ENCODE data around the gene FBXO10.

FBXO10 gene

GRCh38 chr9:37531699-37532098 is 44.5 kb downstream of the FBXO10 start:
- TF ChIP-seq CTCF (conservative IDR thresholded peaks at IDR 0.05; ENCODE audit: low read depth, low read length) = no peak
- DNase-seq (ENCODE audit: low read depth) = no peak

DNA sequence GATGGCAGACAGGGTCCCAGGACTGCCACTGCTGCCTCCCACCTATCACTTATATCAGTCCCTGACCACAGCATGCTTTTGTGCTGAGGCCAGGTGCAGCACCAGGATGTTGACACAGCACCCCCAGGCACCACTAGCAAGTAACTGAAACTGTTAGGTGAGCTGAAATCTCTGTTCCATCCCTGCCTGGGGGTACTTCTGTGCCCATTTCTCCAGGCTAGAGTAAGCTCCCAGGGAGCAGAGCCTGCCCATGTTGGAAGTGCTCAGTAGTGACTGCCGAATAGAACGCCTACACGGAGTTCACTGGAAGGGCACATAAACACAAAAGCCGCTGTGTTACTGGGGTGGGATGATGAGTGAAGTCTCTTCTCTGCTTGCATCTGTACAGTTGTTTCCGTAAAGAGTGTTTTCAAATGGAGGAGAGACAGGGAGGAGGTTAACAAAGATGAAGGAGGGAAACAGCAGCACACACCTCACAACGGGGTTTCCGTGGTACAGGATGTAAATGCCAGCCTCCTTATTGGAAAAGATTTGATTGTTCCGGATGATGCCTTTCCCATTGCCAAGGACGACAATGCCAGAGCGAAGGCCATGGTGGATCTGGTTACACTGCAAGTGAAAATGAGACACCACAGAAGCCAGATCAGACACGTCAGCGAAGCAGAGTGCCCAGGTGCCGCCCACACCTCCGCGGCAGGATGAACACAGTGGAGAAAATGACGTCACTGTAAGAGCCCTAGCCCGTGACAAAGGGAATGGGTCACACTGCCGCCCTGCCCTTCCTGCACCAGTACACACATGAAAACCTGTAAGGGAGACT is 47.3 kb downstream of the FBXO10 start:
- TF ChIP-seq CTCF (conservative IDR thresholded peaks at IDR 0.05; ENCODE audit: low read depth, low read length) = no peak
- H3K4me3 ChIP-seq (ENCODE audit: low read length) = no peak overlapping the region
- DNase-seq (ENCODE audit: low read depth) = no peak

More at GRCh38 chr9:37531699-37532098, 44.5 kb downstream of the FBXO10 start:
- H3K4me3 ChIP-seq (ENCODE audit: low read length) = no peak overlapping the region

DNA sequence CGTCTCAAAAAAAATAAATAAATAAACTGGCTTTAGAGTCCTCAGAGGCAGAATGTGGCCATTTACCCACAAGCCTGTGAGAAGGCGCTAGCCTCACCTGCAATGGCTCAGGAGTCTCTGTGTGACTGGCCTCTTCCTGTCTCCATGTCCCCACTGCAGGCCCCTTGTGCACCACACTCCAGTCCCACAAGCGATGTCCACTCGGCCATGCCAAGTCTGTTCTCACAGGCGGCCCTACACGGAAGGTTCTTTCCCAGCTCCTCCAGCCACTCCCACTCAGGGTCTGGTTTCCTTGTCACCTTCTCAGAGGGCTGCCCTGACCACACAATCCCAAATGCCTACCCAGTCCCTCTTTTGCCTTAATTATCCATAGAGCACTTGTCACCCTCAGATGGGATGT is 52.3 kb downstream of the FBXO10 start:
- no peak for TF ChIP-seq CTCF (conservative IDR thresholded peaks at IDR 0.05; ENCODE audit: low read depth, low read length)
- DNase-seq (ENCODE audit: low read depth) = no peak
- no peak overlapping the region for H3K4me3 ChIP-seq (ENCODE audit: low read length)

GRCh38 chr9:37522971-37523370 is 53.2 kb downstream of the FBXO10 start:
- TF ChIP-seq CTCF (conservative IDR thresholded peaks at IDR 0.05; ENCODE audit: low read depth, low read length) = no peak
- no peak overlapping the region for H3K4me3 ChIP-seq (ENCODE audit: low read length)
- no peak for DNase-seq (ENCODE audit: low read depth)

DNA sequence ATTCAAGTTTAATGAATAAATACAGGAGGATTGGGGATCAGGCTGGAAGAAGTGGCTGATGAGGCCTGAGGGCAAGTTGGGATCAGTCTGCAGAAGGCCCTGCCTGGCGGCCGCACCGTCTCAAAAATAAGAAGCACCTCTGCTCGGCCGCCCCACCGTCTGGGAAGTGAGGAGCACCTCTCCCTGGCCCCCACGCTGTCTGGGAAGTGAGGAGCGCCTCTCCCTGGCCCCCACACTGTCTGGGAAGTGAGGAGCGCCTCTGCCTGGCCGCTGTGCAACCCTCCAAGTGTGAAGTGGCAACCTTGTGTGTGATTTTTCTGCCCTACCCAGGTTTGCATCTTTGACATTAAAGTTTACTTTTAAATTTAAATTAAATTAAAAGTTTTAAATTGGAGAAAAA is 55.1 kb downstream of the FBXO10 start:
- H3K4me3 ChIP-seq (ENCODE audit: low read length) = no peak overlapping the region
- DNase-seq (ENCODE audit: low read depth) = no peak
- no peak for TF ChIP-seq CTCF (conservative IDR thresholded peaks at IDR 0.05; ENCODE audit: low read depth, low read length)

GRCh38 chr9:37520641-37521040 is 55.5 kb downstream of the FBXO10 start:
- H3K4me3 ChIP-seq (ENCODE audit: low read length) = no peak overlapping the region
- no peak for TF ChIP-seq CTCF (conservative IDR thresholded peaks at IDR 0.05; ENCODE audit: low read depth, low read length)
- DNase-seq (ENCODE audit: low read depth) = no peak

GRCh38 chr9:37517923-37518322 is 58.3 kb downstream of the FBXO10 start:
- H3K4me3 ChIP-seq (ENCODE audit: low read length) = no peak overlapping the region
- TF ChIP-seq CTCF (conservative IDR thresholded peaks at IDR 0.05; ENCODE audit: low read depth, low read length) = no peak
- DNase-seq (ENCODE audit: low read depth) = no peak

Data from retinal pigment epithelial cell (primary cell).